HG03520 (cell line): ENCODE data around the gene KCNH2.
"Not testable (repeated sequence)": the region's sequence is repeated elsewhere in the genome, so short reads cannot be mapped to it uniquely, and the experiment has no call there.

Experiments
- ATAC-seq: cut with Tn5 transposase; IDR thresholded peaks from one replicate; pipeline ENCODE4 v1.9.1; 2021; ENCODE audit warnings: mild to moderate bottlenecking, moderate library complexity; ENCODE audit not compliant: unreplicated experiment

Gene KCNH2

GRCh38 chr7:150911590-150912267 is 66.4 kb downstream of the KCNH2 start:
- ATAC-seq, result no peak

GRCh38 chr7:150910996-150911422 is 67.1 kb downstream of the KCNH2 start:
- no peak for ATAC-seq

GRCh38 chr7:150910305-150910995 is 67.7 kb downstream of the KCNH2 start:
- not testable (repeated sequence) for ATAC-seq

- ATAC-seq, result no peak
Observed at GRCh38 chr7:150909200-150909995, 68.7 kb downstream of the KCNH2 start.

- ATAC-seq, result no peak
Observed at GRCh38 chr7:150908173-150908572, 69.9 kb downstream of the KCNH2 start.

GRCh38 chr7:150904011-150904909 is 73.9 kb downstream of the KCNH2 start:
- no peak for ATAC-seq

GRCh38 chr7:150903606-150904005 is 74.5 kb downstream of the KCNH2 start:
- ATAC-seq, result no peak

- no peak for ATAC-seq
Observed at GRCh38 chr7:150902078-150903033, 75.8 kb downstream of the KCNH2 start.

GRCh38 chr7:150901160-150902035 is 76.7 kb downstream of the KCNH2 start:
- no peak for ATAC-seq

- no peak for ATAC-seq
Observed at GRCh38 chr7:150900675-150901074, 77.4 kb downstream of the KCNH2 start.

GRCh38 chr7:150898475-150899011 is 79.6 kb downstream of the KCNH2 start:
- ATAC-seq, result peak; percentile 58

- no peak for ATAC-seq
Observed at GRCh38 chr7:150897502-150898474, 80.3 kb downstream of the KCNH2 start.

GRCh38 chr7:150896562-150897209 is 81.4 kb downstream of the KCNH2 start:
- ATAC-seq, result no peak

GRCh38 chr7:150895809-150896208 is 82.3 kb downstream of the KCNH2 start:
- no peak for ATAC-seq
